SK-N-SH (cell line): Measurements from ENCODE around the gene UGT2B15. TPM values are rescaled to one million over a fixed set of nuclear protein-coding genes. Genes with fewer than 3 reads are reported as not detected.
"Not testable (repeated sequence)": the region's sequence is repeated elsewhere in the genome, so short reads cannot be mapped to it uniquely, and the experiment has no call there.

Source experiments
- CTCF ChIA-PET: fragments of 300-600, 350-600 bp; formaldehyde crosslinking; extraction: SDS; loops from one replicate; lab custom pipeline; 2021; lab: Yijun Ruan, JAX
- POLR2A ChIA-PET: fragments of 350-600 bp; sonication (Branson Sonifier 250); formaldehyde crosslinking; extraction: SDS; loops from one replicate; lab custom pipeline; 2020; ENCODE audit warnings: antibody characterized with exemption, inconsistent platforms; lab: Yijun Ruan, JAX
- DNase-seq: peaks from one replicate; pipeline ENCODE4 v3.0.0; 2012
- H2AFZ ChIP-seq: fragments of 200-600 bp; sonication (generic); 2 replicates; pipeline ENCODE4 v1.8.1; 2016; ENCODE audit warnings: antibody characterized with exemption, mild to moderate bottlenecking, low read depth
- H3F3A ChIP-seq: fragments of 200-600 bp; sonication (generic); replicated peaks from 2 replicates; pipeline ENCODE3; 2016; ENCODE audit warnings: antibody characterized with exemption, mild to moderate bottlenecking; ENCODE audit not compliant: insufficient read depth
- H3K27ac ChIP-seq, 2 experiments: fragments of 200-500 bp in 1 of 2; fragments of 200-600 bp in 1 of 2; sonication (Bioruptor generic) in 1 of 2; sonication (generic), shearing (Covaris generic) in 1 of 2; 2 replicates each; pipeline versions ENCODE4 v1.5.1 to v1.6.1; 2014 to 2016; ENCODE audit warnings: low read depth in 2 of 2, inconsistent platforms in 1 of 2, low read length in 1 of 2, mild to moderate bottlenecking in 1 of 2, mixed read lengths in 1 of 2
- H3K27me3 ChIP-seq: fragments of 200-600 bp; sonication (generic), shearing (Covaris generic); 2 replicates; pipeline ENCODE4 v1.6.1; 2016; ENCODE audit warnings: mixed run types; ENCODE audit not compliant: insufficient read depth
- H3K36me3 ChIP-seq, 2 experiments: fragments of 200-500 bp in 1 of 2; fragments of 200-600 bp in 1 of 2; sonication (Bioruptor generic) in 1 of 2; sonication (generic) in 1 of 2; replicated peaks in 1 of 2; 2 replicates each; pipeline versions ENCODE3 to v1.5.1; 2014 to 2016; ENCODE audit warnings: low read length in 1 of 2, mild to moderate bottlenecking in 1 of 2; ENCODE audit not compliant: insufficient read depth in 2 of 2, control insufficient read depth in 1 of 2
- H3K4me1 ChIP-seq, 2 experiments: fragments of 200-500 bp in 1 of 2; fragments of 200-600 bp in 1 of 2; sonication (Bioruptor generic) in 1 of 2; sonication (generic), shearing (Covaris generic) in 1 of 2; 2 replicates each; pipeline versions ENCODE4 v1.5.1 to v1.6.1; 2014 to 2016; ENCODE audit warnings: low read depth in 1 of 2, low read length in 1 of 2, mixed run types in 1 of 2; ENCODE audit not compliant: insufficient read depth in 2 of 2, control insufficient read depth in 1 of 2
- H3K4me2 ChIP-seq: fragments of 200-600 bp; sonication (generic), shearing (Covaris generic); 2 replicates; pipeline ENCODE4 v1.6.1; 2017; ENCODE audit warnings: mixed run types
- H3K4me3 ChIP-seq, 2 experiments: fragments of 200-500 bp in 1 of 2; fragments of 200-600 bp in 1 of 2; sonication (Bioruptor generic) in 1 of 2; sonication (generic), shearing (Covaris generic) in 1 of 2; 2 replicates each; pipeline versions ENCODE4 v1.5.1 to v1.8.1; 2014 to 2016; ENCODE audit warnings: low read depth in 2 of 2, inconsistent platforms in 1 of 2, low read length in 1 of 2, mild to moderate bottlenecking in 1 of 2, mixed read lengths in 1 of 2, moderate library complexity in 1 of 2
- H3K79me2 ChIP-seq: fragments of 200-600 bp; sonication (generic); 2 replicates; pipeline ENCODE4 v1.8.1; 2017; ENCODE audit warnings: mild to moderate bottlenecking; ENCODE audit not compliant: insufficient read depth
- H3K9ac ChIP-seq: fragments of 200-600 bp; sonication (generic); 2 replicates; pipeline ENCODE4 v1.6.1; 2017; ENCODE audit warnings: mixed run types
- H3K9me2 ChIP-seq: fragments of 200-600 bp; sonication (generic); 2 replicates; pipeline ENCODE4 v1.6.1; 2017; ENCODE audit warnings: mixed run types
- H3K9me3 ChIP-seq: fragments of 200-600 bp; sonication (generic); 2 replicates; pipeline ENCODE4 v1.6.1; 2017; ENCODE audit warnings: mixed run types, mild to moderate bottlenecking, moderate library complexity
- H4K20me1 ChIP-seq: fragments of 200-600 bp; sonication (generic); 2 replicates; pipeline ENCODE4 v1.6.1; 2017; ENCODE audit warnings: mild to moderate bottlenecking, mixed run types; ENCODE audit not compliant: insufficient read depth
- FOSL2 ChIP-seq: IDR thresholded peaks from 2 replicates; pipeline ENCODE4 v1.4.0; 2012; ENCODE audit warnings: low read depth, mild to moderate bottlenecking, moderate library complexity, borderline replicate concordance
- FOXJ3 ChIP-seq: sonication (generic); formaldehyde crosslinking; IDR thresholded peaks from 2 replicates; pipeline ENCODE4 v1.5.1; 2020; ENCODE audit warnings: mild to moderate bottlenecking, missing genetic modification reagents
- MEF2A ChIP-seq: IDR thresholded peaks from 2 replicates; pipeline ENCODE4 v1.4.0; 2012; ENCODE audit warnings: low read depth, borderline replicate concordance
- MXI1 ChIP-seq: IDR thresholded peaks from 2 replicates; pipeline ENCODE4 v1.6.1; 2012; ENCODE audit warnings: mild to moderate bottlenecking, low read depth, low read length, improper control_type of control experiment
- NRF1 ChIP-seq: IDR thresholded peaks from 2 replicates; pipeline ENCODE4 v1.6.1; 2012; ENCODE audit warnings: low read depth, mild to moderate bottlenecking, low read length
- PBX3 ChIP-seq: IDR thresholded peaks from 2 replicates; pipeline ENCODE4; 2012
- POLR2AphosphoS5 ChIP-seq: IDR thresholded peaks from 2 replicates; pipeline ENCODE4 v1.6.1; 2012; ENCODE audit warnings: low read depth, low read length
- RAD21 ChIP-seq: IDR thresholded peaks from 2 replicates; pipeline ENCODE4 v1.6.1; 2012; ENCODE audit warnings: mild to moderate bottlenecking, low read length
- RXRA ChIP-seq: IDR thresholded peaks from 2 replicates; pipeline ENCODE4 v1.4.0; 2012; ENCODE audit warnings: low read depth, mild to moderate bottlenecking, borderline replicate concordance
- SIN3A ChIP-seq: IDR thresholded peaks from 2 replicates; pipeline ENCODE4 v1.6.1; 2012; ENCODE audit warnings: low read depth, mild to moderate bottlenecking, low read length, moderate library complexity, borderline replicate concordance
- SMC3 ChIP-seq: IDR thresholded peaks from 2 replicates; pipeline ENCODE4 v1.6.1; 2012; ENCODE audit warnings: low read depth, low read length, improper control_type of control experiment
- TCF12 ChIP-seq: IDR thresholded peaks from 2 replicates; pipeline ENCODE4 v1.4.0; 2012
- TEAD4 ChIP-seq: IDR thresholded peaks from 2 replicates; pipeline ENCODE4 v1.4.0; 2012; ENCODE audit warnings: mild to moderate bottlenecking, borderline replicate concordance; ENCODE audit not compliant: insufficient read depth
- USF2 ChIP-seq: fragments of 150-350 bp; IDR thresholded peaks from 2 replicates; pipeline ENCODE4 v1.6.1; 2017; ENCODE audit warnings: antibody characterized with exemption, low read length, low read depth, borderline replicate concordance
- WGBS: methylation state at CpG from one replicate; pipeline ENCODE4 v1.1.6; 2017; ENCODE audit warnings: low lambda C conversion rate; 5-methylcytosine and 5-hydroxymethylcytosine counted together
- polyA plus RNA-seq, 3 experiments: library from polyadenylated mRNA; depleted of rRNA; stranded (reverse); fragments of >200 nt; gene quantifications; 2 replicates each; pipeline ENCODE4 v1.2.3, GENCODE V29; 2012

Gene UGT2B15
- polyA plus RNA-seq, 1 of the 3 experiments (the other 2 are of a cell fraction): not detected

GRCh38 chr4:68651932-68652331 is 18.5 kb downstream of the UGT2B15 start:
- Histone ChIP-seq H3K36me3 (no peaks in the 10 kb centered on the region), H3K79me2 (no peaks in the 10 kb centered on the region), H3K4me3 (no peak overlapping the region), H3K9me2 (no peaks in the 10 kb centered on the region), H2AFZ (no peak overlapping the region), H3K27ac (no peak overlapping the region), H3K27me3 (no peaks in the 10 kb centered on the region), H3F3A (no peaks in the 10 kb centered on the region), H3K4me1 (no peaks in the 10 kb centered on the region), H3K4me2 (no peak overlapping the region), H4K20me1 (no peaks in the 10 kb centered on the region), H3K9me3 (no peaks in the 10 kb centered on the region), H3K9ac (no peak overlapping the region)
- ChIA-PET CTCF (no interaction called here), POLR2A (no interaction called here)
- 0% methylated on average over 1 of the region's 1 CpG for WGBS
- TF ChIP-seq SMC3 (no peak), MXI1 (no peak), NRF1 (no peak), USF2 (no peak), TEAD4 (no peak), POLR2AphosphoS5 (no peak), SIN3A (no peak), RAD21 (no peak)
- DNase-seq: no peak

- H3K4me2 ChIP-seq: no peak overlapping the region
- no peaks in the 10 kb centered on the region for H3K79me2 ChIP-seq
- CTCF ChIA-PET: interaction anchor here (1.0 kb wide), 1 partner anchor 132 kb away, joined by 3 read pairs; no protein-coding TSS in a partner anchor
- H3K9me2 ChIP-seq: no peaks in the 10 kb centered on the region
- WGBS: 14% methylated on average over 3 of the region's 3 CpGs
- DNase-seq: no peak
- no peaks in the 10 kb centered on the region for H3K9me3 ChIP-seq
- no peaks in the 10 kb centered on the region for H3K4me1 ChIP-seq
- no peak overlapping the region for H3K9ac ChIP-seq
- POLR2A ChIA-PET: no interaction called here
- H3K27ac ChIP-seq: no peak overlapping the region
- H4K20me1 ChIP-seq: no peaks in the 10 kb centered on the region
- TF ChIP-seq RXRA (no peak), SMC3 (no peak), MEF2A (no peak), FOXJ3 (no peak), TCF12 (no peak), FOSL2 (no peak), PBX3 (no peak)
- no peaks in the 10 kb centered on the region for H3K36me3 ChIP-seq
- no peak overlapping the region for H2AFZ ChIP-seq
- H3K4me3 ChIP-seq: no peak overlapping the region
- no peaks in the 10 kb centered on the region for H3F3A ChIP-seq
- H3K27me3 ChIP-seq: no peaks in the 10 kb centered on the region
Observed at GRCh38 chr4:68630371-68630770, 40.1 kb downstream of the UGT2B15 start.

DNA sequence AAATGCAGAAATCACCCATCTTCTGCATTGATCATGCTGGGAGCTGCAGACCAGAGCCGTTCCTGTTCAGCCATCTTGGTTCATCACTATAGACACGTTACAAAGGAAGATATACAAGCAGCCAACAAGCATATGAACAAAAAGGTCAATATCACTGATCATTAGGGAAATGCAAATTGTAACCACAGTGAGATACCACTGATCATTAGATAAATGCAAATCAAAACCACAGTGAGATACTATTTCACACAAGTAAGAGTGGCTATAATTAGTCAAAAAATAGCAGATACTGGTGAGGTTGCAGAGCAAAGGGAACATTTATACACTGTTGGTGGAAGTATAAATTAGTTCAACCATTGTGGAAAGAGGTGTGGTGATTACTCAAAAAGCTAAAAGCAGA is 47.7 kb downstream of the UGT2B15 start:
- H3K36me3 ChIP-seq, H3K4me3 ChIP-seq, H3K27ac ChIP-seq, H3K4me2 ChIP-seq, POLR2A ChIA-PET, H3F3A ChIP-seq, H3K9me2 ChIP-seq, H3K4me1 ChIP-seq, H3K9me3 ChIP-seq, CTCF ChIA-PET, H4K20me1 ChIP-seq, H2AFZ ChIP-seq, H3K9ac ChIP-seq, H3K27me3 ChIP-seq, DNase-seq, H3K79me2 ChIP-seq: not testable (repeated sequence)
- 7% methylated on average over 2 of the region's 2 CpGs for WGBS
